ENCODE results near the gene LRRC45. TPM values are rescaled to one million over a fixed set of nuclear protein-coding genes. Genes with fewer than 3 reads are reported as not detected.
"Not testable (repeated sequence)": the region's sequence is repeated elsewhere in the genome, so short reads cannot be mapped to it uniquely, and the experiment has no call there.

The LRRC45 gene
- total RNA-seq, 3 donors from 2014 or later: 18.9 to 20.0 (median 19.8) TPM

GRCh38 chr17:82037889-82038195 is 14.7 kb downstream of the LRRC45 start:
- TF ChIP-seq CTCF (IDR thresholded peaks at IDR 0.05): no peak
- Histone ChIP-seq H3K4me1 (ENCODE audit: low read depth) (peaks cover 10% of the 10 kb centered on the region), H3K36me3 (ENCODE audit: low read depth) (no peaks in the 10 kb centered on the region), H3K4me3 (no peak overlapping the region), H3K9me3 (no peaks in the 10 kb centered on the region)
- intact Hi-C loops (cut with DNase I, micrococcal nuclease): loop anchor here in 1 of 2 donors (10.0 kb wide), 1 partner anchor 117 kb away; no protein-coding TSS in a partner anchor
- DNase-seq: no peak
- ATAC-seq: no peak

GRCh38 chr17:82038796-82039409 is 15.8 kb downstream of the LRRC45 start:
- ATAC-seq; H3K36me3 ChIP-seq (ENCODE audit: low read depth); H3K4me1 ChIP-seq (ENCODE audit: low read depth); H3K9me3 ChIP-seq; DNase-seq; H3K4me3 ChIP-seq: not testable (repeated sequence)
- intact Hi-C loops (cut with DNase I, micrococcal nuclease): loop anchor here in 1 of 2 donors (10.0 kb wide), 1 partner anchor 116 kb away; no protein-coding TSS in a partner anchor

DNA sequence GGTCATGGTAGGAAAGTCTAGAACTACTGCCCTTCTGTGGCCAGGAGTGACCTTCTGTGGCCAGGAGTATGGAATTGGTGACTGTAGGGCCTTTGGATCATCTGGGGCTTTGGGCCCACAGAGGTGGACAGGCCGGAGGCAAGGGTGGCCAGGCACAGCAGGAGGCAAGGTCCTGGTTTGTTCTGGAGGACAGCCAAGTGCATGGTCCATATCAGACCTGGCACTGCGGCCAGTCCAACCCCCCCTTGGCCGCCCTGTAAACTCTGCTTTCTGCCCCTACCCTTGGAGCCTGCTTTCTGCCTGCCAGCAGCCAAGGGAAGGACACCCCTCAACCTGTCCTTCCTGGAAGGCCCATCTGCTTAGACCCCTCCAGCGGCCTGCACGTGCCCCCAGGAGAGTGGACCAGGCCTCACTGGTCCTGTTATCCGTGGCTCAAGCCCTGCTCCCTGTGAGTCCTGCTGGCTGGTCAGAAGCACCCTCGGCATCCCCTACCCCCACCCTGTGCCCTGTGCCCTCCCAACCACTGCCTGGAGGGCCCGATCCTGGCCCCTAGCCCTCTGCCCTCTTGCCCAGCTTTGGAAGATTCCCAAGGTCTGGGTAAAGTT is 16.7 kb downstream of the LRRC45 start:
- DNase-seq (no peak), ATAC-seq (no peak)
- Histone ChIP-seq H3K4me3 (no peak overlapping the region), H3K4me1 (ENCODE audit: low read depth) (peaks cover 10% of the 10 kb centered on the region), H3K36me3 (ENCODE audit: low read depth) (no peaks in the 10 kb centered on the region), H3K9me3 (no peaks in the 10 kb centered on the region)
- no peak for TF ChIP-seq CTCF (IDR thresholded peaks at IDR 0.05)
- intact Hi-C loops (cut with DNase I, micrococcal nuclease): loop anchor here in 1 of 2 donors (10.0 kb wide), 1 partner anchor 115 kb away; no protein-coding TSS in a partner anchor

GRCh38 chr17:82041144-82041814 is 18.2 kb downstream of the LRRC45 start:
- intact Hi-C loops (cut with DNase I, micrococcal nuclease): no loop called here
- DNase-seq (no peak), ATAC-seq (no peak)
- Histone ChIP-seq H3K4me1 (ENCODE audit: low read depth) (peaks cover 7% of the 10 kb centered on the region), H3K36me3 (ENCODE audit: low read depth) (no peaks in the 10 kb centered on the region), H3K4me3 (no peak overlapping the region), H3K9me3 (no peaks in the 10 kb centered on the region)
- no peak for TF ChIP-seq CTCF (IDR thresholded peaks at IDR 0.05)

GRCh38 chr17:82042649-82043048 is 19.5 kb downstream of the LRRC45 start:
- no peaks in the 10 kb centered on the region for H3K9me3 ChIP-seq
- no peak for TF ChIP-seq CTCF (IDR thresholded peaks at IDR 0.05)
- DNase-seq (no peak), ATAC-seq (no peak)
- H3K4me1 ChIP-seq (ENCODE audit: low read depth): peaks cover 3% of the 10 kb centered on the region
- no peaks in the 10 kb centered on the region for H3K36me3 ChIP-seq (ENCODE audit: low read depth)
- intact Hi-C loops (cut with DNase I, micrococcal nuclease): no loop called here
- no peak overlapping the region for H3K4me3 ChIP-seq

- intact Hi-C loops (cut with DNase I, micrococcal nuclease): no loop called here
- Histone ChIP-seq H3K9me3 (no peaks in the 10 kb centered on the region), H3K4me3 (no peak overlapping the region), H3K36me3 (ENCODE audit: low read depth) (no peaks in the 10 kb centered on the region), H3K4me1 (ENCODE audit: low read depth) (no peaks in the 10 kb centered on the region)
- DNase-seq (no peak), ATAC-seq (no peak)
- TF ChIP-seq CTCF (IDR thresholded peaks at IDR 0.05): no peak
These were observed 20.4 kb downstream of the LRRC45 start for GRCh38 chr17:82043507-82043906.
